Mammary epithelial cell (primary cell): ENCODE measurements around the gene TOMM40L.

ENCODE experiments used
- CTCF ChIP-seq, 2 donors: IDR thresholded peaks in 1 of 2; conservative IDR thresholded peaks in 1 of 2; 2 replicates each; pipeline ENCODE4 v1.5.1; 2011 to 2012; ENCODE audit warnings: inconsistent platforms in 2 of 2, low read length in 2 of 2, mild to moderate bottlenecking in 2 of 2, control low read depth in 1 of 2, low read depth in 1 of 2; ENCODE audit not compliant: insufficient read depth in 1 of 2; ENCODE audit errors: extremely low read depth in 1 of 2
- EZH2 ChIP-seq: IDR thresholded peaks from 2 replicates; pipeline ENCODE4 v1.6.1; 2012; ENCODE audit warnings: low read length, inconsistent platforms, borderline replicate concordance

DNA sequence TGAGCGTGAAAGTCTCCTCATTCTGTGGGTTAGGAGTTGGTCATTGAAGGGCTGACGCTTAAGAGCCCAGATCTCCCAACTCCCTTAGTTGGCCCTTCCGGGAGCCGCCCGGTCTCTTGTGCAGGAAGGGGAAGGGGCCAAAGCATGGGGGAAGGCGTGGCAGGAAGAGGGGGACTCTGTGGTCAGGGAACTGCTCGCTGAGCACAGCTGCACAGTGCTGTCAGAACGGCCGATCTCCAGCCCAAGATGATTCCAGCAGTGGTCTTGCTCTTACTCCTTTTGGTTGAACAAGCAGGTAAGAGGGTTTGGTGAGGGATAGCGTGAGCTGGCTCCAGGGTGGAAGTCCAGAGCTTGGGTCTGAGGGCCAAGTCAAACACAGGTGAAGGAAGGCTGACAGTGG, 10.8 kb upstream of the TOMM40L start, which contains the start of gene FCER1G:
- TF ChIP-seq EZH2 (no peak), CTCF (conservative IDR thresholded peaks at IDR 0.05 in 1 of 2, IDR thresholded peaks at IDR 0.05 in 1 of 2; ENCODE audit: extremely low read depth in 1 of 2, insufficient read depth in 1 of 2, low read depth in 1 of 2, low read length in 2 of 2) (no peak)
